GM12872 (cell line): Measurements from ENCODE around the gene TAB2.
A peak's percentile ranks its signal among the peaks of the same experiment; 100 is the strongest.

Experiments used
- TF ChIP-seq, protein P1 (sequence below): IDR thresholded peaks from 3 replicates; pipeline ENCODE4 v1.5.1; 2011; ENCODE audit warnings: low read depth, mild to moderate bottlenecking, low read length, moderate library complexity; ENCODE audit not compliant: insufficient read depth

The TAB2 gene

DNA sequence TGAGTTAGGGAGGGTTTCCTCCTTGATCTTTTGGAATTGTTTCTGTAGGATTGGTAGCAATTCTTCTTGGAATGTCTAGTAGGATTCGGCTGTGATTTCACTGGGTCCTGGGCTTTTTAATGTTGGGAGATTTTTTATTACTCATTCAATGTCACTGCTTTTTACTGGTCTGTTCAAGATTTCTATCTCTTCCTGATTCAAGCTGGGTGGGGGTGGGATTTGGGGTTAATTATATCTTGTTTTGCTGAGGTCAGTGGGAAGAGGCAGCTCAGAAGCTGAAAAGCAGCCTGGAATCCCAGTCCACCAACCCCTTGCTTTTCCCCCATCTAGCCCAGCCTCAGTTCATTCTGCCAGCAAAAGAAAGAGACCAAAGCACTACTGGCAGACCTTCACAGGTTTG lies 122.1 kb downstream of the TAB2 start:
- TF ChIP-seq, protein P1, sequence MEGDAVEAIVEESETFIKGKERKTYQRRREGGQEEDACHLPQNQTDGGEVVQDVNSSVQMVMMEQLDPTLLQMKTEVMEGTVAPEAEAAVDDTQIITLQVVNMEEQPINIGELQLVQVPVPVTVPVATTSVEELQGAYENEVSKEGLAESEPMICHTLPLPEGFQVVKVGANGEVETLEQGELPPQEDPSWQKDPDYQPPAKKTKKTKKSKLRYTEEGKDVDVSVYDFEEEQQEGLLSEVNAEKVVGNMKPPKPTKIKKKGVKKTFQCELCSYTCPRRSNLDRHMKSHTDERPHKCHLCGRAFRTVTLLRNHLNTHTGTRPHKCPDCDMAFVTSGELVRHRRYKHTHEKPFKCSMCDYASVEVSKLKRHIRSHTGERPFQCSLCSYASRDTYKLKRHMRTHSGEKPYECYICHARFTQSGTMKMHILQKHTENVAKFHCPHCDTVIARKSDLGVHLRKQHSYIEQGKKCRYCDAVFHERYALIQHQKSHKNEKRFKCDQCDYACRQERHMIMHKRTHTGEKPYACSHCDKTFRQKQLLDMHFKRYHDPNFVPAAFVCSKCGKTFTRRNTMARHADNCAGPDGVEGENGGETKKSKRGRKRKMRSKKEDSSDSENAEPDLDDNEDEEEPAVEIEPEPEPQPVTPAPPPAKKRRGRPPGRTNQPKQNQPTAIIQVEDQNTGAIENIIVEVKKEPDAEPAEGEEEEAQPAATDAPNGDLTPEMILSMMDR, result no peak

DNA sequence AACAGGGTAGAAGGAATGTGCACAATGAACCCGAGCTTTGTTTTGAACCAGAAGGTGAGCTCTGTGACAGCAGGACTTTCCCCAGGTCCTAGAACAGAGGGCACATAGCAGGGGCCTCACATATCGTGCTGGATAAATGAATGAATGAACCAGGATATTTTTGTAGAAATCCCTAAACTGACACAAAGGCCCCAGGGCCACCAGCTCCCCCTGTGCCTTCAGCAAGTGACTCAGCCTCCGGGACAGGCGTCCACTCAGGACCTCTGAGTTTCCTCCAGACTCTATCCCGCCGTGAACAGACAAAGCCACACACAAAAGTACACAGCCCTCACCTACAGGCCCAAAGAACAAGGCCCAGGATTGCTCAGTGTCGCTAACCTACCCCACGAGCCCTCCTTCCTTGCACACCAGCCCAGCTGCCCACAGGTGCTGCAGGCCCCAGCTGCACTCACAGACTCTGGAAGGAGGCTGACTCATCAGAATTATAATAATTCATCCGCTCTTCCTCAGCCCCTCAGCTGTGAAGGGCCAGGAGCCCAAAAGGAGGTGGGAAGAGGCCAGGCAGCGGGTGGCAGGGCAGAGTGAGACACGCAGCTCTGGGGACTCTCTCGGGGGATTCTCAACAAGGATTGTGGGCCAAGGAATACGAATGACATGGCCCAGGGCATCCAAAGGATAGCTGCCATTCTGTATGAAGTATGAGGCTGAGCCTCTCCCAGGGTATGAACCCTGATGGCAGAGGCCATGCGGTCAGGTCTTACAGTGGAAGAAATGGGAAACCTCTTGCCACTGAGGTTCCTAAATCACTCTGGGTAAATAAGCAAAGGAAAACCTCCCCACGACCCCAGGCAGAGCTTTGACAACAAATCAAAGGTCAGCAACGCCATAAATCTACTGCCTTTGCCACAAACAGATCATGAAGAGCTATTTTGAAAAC lies 123.5 kb downstream of the TAB2 start:
- TF ChIP-seq, protein P1, result no peak

DNA sequence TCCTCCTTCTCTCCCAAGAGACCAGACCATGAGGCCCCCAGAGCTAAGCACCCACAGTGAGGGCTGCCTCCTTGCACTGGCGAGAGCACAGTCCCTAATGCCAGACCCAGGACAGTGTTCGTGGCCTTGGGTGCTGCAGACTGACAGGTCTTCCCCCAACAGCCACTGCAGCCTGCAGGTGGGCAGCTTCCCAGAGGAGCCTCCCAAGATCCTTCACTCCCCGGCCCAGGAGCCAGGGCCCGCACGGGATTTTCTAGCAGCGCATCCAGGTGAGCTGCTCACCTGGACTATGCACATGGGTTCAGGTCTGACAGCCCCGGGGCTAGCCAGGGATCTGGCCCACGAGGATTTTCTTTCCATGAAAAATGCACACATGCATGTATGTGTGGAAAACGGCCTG lies 124.2 kb downstream of the TAB2 start:
- TF ChIP-seq, protein P1, result no peak

DNA sequence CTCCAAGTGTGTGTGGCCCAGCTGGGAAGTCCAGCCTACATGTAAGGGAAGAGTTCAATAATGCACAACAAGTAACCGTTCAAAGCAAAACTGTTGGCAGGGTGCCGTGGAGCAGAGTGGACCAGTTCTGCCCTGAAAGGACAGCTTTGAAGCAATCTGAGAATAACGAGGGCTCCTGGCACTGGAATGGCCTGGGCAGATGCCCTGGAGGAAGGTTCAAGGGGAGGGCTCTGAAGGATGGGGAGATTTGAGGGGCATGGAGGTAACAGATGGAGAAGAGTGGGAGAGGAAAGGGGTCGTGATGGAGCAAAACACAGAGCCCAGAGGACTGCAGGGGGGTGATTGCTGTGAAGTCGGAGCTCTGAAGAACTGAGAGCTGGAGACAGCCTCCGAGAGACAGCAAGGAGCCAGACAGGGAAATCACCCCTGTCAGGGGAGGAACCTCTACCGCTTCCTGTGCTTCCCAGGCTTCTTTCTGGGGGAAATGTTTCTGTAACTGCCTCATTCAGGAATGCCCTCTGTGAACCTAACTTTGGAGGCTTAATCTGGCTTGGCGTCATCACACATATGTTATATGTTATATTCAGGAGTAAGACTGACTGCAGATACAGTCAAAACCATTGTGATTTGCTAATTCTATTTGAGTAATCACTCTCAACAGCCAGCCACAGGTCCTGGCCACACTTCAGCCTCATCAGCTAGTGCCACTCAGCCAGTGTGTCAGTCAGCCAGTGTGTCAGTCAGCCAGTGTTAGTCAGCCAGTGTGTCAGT lies 126.1 kb downstream of the TAB2 start:
- TF ChIP-seq, protein P1, result no peak

DNA sequence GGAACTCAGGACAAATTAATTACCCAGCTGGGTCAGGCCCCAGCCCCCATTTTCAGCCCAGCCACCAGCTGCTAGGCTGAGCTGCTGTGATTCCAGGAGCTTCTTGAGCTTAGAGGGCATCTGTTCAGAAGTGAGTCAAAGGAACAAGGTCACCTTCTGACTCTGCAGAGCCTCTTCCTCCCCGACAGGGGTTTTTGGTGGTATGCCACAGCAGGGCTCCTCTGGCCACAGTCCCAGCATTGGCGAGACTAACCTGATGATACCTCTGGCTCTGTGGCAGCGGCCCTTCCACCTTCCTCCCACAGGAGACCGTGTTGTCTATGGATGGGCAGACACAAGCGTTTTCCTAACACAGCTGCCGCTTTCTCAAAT lies 127.6 kb downstream of the TAB2 start:
- TF ChIP-seq, protein P1, result no peak

DNA sequence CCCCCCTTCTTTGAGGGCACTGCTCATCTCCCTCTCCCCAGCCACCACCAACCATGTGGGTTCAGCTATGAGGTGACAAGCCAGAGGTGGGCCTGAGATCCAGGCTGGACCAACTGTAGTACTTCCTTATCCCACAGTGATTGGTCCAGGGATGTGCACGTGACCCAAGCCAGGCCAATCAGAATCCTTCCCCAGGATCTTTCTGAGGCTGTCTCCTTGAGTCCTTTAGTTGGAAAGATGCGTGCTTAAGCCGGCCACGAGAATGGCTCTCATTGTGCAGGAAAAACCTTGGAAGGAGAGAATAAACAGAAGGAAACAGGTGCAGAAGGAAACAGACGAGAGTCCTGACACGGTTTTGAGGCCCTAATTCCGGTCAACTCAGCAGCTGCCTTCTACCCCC lies 128.1 kb downstream of the TAB2 start:
- TF ChIP-seq, protein P1, result no peak

DNA sequence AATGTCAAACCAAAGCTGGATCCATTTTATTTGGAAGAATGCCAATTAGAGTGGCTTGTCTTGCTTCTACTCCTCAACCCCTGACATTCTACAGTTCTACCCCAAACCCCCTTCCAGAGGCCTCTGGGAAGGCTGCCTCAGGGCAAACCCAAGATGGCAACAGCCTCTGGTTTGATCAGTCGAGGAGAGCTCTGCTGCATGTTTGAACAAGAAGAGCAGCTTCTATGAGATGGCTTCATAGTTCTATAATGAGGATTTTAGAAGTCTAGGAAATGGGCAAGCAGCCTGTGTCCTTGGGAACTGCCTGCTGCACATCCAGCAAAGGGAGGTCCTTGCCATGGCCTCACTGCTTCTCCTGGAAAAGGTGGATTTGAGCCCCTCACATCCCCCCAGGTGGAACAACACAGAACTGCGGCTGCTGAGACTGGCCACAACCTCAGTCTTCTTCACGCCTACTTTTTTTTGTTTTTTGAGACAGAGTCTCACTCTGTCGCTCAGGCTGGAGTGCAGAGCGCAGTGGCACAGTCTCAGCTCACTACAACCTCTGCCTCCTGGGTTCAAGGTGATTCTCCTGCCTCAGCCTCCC lies 129.4 kb downstream of the TAB2 start:
- TF ChIP-seq, protein P1, result 0 out of 3 replicates have a peak, but pooled peaks have one; percentile 18
